ENCODE data around the gene SHISA5. TPM values are rescaled to one million over a fixed set of nuclear protein-coding genes. Genes with fewer than 3 reads are reported as not detected.

Gene SHISA5
- total RNA-seq, 4 donors from 2014 or later, result 60.1 to 98.0 (median 87.3) TPM

- Histone ChIP-seq H3K9me3 (no peaks in the 10 kb centered on the region), H3K27me3 (no peaks in the 10 kb centered on the region), H3K27ac (no peak overlapping the region), H3K36me3 (peaks cover 80% of the 10 kb centered on the region), H3K4me1 (peaks cover 38% of the 10 kb centered on the region), H3K4me3 (no peak overlapping the region)
- WGBS, result 85% methylated on average over 13 of the region's 14 CpGs
- no peak for DNase-seq (ENCODE audit: low spot score in 2 of 2)
- no peak for TF ChIP-seq POLR2A (IDR thresholded peaks at IDR 0.05)
- no peak for TF ChIP-seq CTCF (IDR thresholded peaks at IDR 0.05)
- no peak for TF ChIP-seq EP300 (IDR thresholded peaks at IDR 0.05)
- TF ChIP-seq POLR2AphosphoS5 (IDR thresholded peaks at IDR 0.05), result no peak
These were observed 83.4 kb downstream of the SHISA5 start for GRCh38 chr3:48420561-48420960.

DNA sequence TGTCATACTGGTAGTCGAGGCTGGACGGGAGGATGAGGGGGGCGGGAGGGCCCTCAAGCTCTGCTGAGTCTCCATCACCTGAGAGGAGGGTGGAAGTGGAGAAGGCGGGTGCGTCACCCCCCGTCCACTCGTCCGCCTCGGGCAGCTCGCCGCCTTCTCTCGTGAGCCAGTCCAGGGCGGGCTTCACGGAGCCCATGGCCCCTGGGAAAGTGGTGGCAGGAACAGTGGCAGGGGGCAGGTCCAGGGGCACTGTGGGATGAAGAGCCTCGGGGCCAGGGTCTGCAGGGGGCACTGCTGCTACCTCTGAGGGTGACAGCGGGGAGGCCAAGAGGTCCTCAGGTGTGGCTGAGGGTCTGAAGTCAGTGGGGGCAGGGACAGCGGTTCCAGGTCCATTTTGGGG lies 84.4 kb downstream of the SHISA5 start:
- Histone ChIP-seq H3K4me3 (no peak overlapping the region), H3K36me3 (peaks cover 90% of the 10 kb centered on the region), H3K27ac (no peak overlapping the region), H3K27me3 (no peaks in the 10 kb centered on the region), H3K9me3 (no peaks in the 10 kb centered on the region), H3K4me1 (peaks cover 29% of the 10 kb centered on the region)
- 89% methylated on average over 16 of the region's 17 CpGs for WGBS
- TF ChIP-seq POLR2A (IDR thresholded peaks at IDR 0.05), result no peak
- no peak for TF ChIP-seq POLR2AphosphoS5 (IDR thresholded peaks at IDR 0.05)
- no peak for TF ChIP-seq CTCF (IDR thresholded peaks at IDR 0.05)
- no peak for TF ChIP-seq EP300 (IDR thresholded peaks at IDR 0.05)
- no peak for DNase-seq (ENCODE audit: low spot score in 2 of 2)

DNA sequence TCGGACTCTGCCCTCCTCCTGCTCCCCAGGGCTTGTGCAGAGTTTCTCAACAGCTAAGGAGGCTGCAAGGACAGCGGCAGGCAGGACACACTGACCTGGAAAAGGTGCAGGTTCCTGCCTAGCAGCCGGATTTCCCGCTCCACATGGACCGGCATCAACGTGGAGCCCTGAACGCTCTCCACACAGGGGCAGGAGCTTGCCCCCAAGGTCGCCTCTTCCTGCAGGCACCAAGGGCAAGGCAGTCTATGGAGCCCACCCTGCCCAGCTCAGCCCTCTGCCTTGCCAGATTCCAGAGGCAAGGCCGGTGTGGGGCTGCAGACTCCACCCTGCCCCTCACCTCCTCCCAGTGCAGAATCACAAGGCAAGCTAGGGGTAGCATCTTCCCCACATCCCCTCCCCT lies 84.8 kb downstream of the SHISA5 start:
- Histone ChIP-seq H3K36me3 (peaks cover 94% of the 10 kb centered on the region), H3K4me1 (peaks cover 29% of the 10 kb centered on the region), H3K27me3 (no peaks in the 10 kb centered on the region), H3K4me3 (no peak overlapping the region), H3K27ac (no peak overlapping the region), H3K9me3 (no peaks in the 10 kb centered on the region)
- no CpG with 5 or more reads among the region's 9 CpGs for WGBS
- DNase-seq (ENCODE audit: low spot score in 2 of 2), result no peak
- TF ChIP-seq POLR2A (IDR thresholded peaks at IDR 0.05) (no peak), EP300 (IDR thresholded peaks at IDR 0.05) (no peak), CTCF (IDR thresholded peaks at IDR 0.05) (no peak), POLR2AphosphoS5 (IDR thresholded peaks at IDR 0.05) (no peak)

- Histone ChIP-seq H3K4me3 (no peak overlapping the region), H3K36me3 (peaks cover 91% of the 10 kb centered on the region), H3K4me1 (peaks cover 28% of the 10 kb centered on the region), H3K27me3 (no peaks in the 10 kb centered on the region), H3K27ac (no peak overlapping the region), H3K9me3 (no peaks in the 10 kb centered on the region)
- TF ChIP-seq POLR2A (IDR thresholded peaks at IDR 0.05) (no peak), CTCF (IDR thresholded peaks at IDR 0.05) (no peak), EP300 (IDR thresholded peaks at IDR 0.05) (no peak), POLR2AphosphoS5 (IDR thresholded peaks at IDR 0.05) (no peak)
- 95% methylated on average over 4 of the region's 9 CpGs for WGBS
- no peak for DNase-seq (ENCODE audit: low spot score in 2 of 2)
These were observed 85.3 kb downstream of the SHISA5 start for GRCh38 chr3:48418651-48419050.

GRCh38 chr3:48418140-48418539 lies 85.8 kb downstream of the SHISA5 start:
- WGBS, result 90% methylated on average over 10 of the region's 17 CpGs

More at GRCh38 chr3:48418140-48418539, 85.8 kb downstream of the SHISA5 start:
- Histone ChIP-seq H3K27me3 (no peaks in the 10 kb centered on the region), H3K27ac (no peak overlapping the region), H3K36me3 (peaks cover 90% of the 10 kb centered on the region), H3K4me3 (no peak overlapping the region), H3K4me1 (peaks cover 28% of the 10 kb centered on the region), H3K9me3 (no peaks in the 10 kb centered on the region)
- no peak for DNase-seq (ENCODE audit: low spot score in 2 of 2)
- no peak for TF ChIP-seq CTCF (IDR thresholded peaks at IDR 0.05)
- TF ChIP-seq POLR2AphosphoS5 (IDR thresholded peaks at IDR 0.05), result no peak
- TF ChIP-seq POLR2A (IDR thresholded peaks at IDR 0.05), result no peak
- TF ChIP-seq EP300 (IDR thresholded peaks at IDR 0.05), result no peak

Other genes with a start within 250 kb of the SHISA5 start
- gene NME6, start 202.8 kb downstream of the SHISA5 start, total RNA-seq, result 10 to 100 TPM; 16.9 to 27.6 (median 20.6) TPM
- gene SPINK8, start 170.5 kb downstream of the SHISA5 start, total RNA-seq, result not detected
- gene FBXW12, start 132.0 kb downstream of the SHISA5 start, total RNA-seq, result not detected
- 100 to 1,000 TPM; 188 to 384 (median 220) TPM for gene PLXNB1, start 74.1 kb downstream of the SHISA5 start, total RNA-seq
- gene CCDC51, start 64.1 kb downstream of the SHISA5 start, total RNA-seq, result 10 to 100 TPM in 3 of 4 donors, 1 to 10 TPM in 1; 6.4 to 18.7 (median 13.6) TPM
- 100 to 1,000 TPM; 122 to 281 (median 190) TPM for gene TMA7, start 63.9 kb downstream of the SHISA5 start, total RNA-seq
- 10 to 100 TPM in 2 of 4 donors, 1 to 10 TPM in 2; 8.7 to 12.7 (median 10.2) TPM for gene ATRIP, start 57.4 kb downstream of the SHISA5 start, total RNA-seq
- gene PFKFB4, start 52.6 kb upstream of the SHISA5 start, total RNA-seq, result 10 to 100 TPM in 1 of 4 donors, 1 to 10 TPM in 3; 3.6 to 12.7 (median 8.3) TPM
- gene UCN2, start 59.6 kb upstream of the SHISA5 start, total RNA-seq, result 10 to 100 TPM; 10.1 to 23.7 (median 18.0) TPM
- gene COL7A1, start 91.2 kb upstream of the SHISA5 start, total RNA-seq, result 100 to 1,000 TPM; 287 to 596 (median 348) TPM
- 100 to 1,000 TPM; 294 to 337 (median 319) TPM for gene UQCRC1, start 105.5 kb upstream of the SHISA5 start, total RNA-seq
- not detected for gene TMEM89, start 117.6 kb upstream of the SHISA5 start, total RNA-seq
- 10 to 100 TPM; 14.0 to 29.4 (median 24.1) TPM for gene SLC26A6, start 131.3 kb upstream of the SHISA5 start, total RNA-seq
- 1 to 10 TPM; 1.6 to 3.2 (median 2.0) TPM for gene CELSR3, start 158.7 kb upstream of the SHISA5 start, total RNA-seq
- gene NCKIPSD, start 181.7 kb upstream of the SHISA5 start, total RNA-seq, result 10 to 100 TPM; 34.8 to 59.2 (median 44.9) TPM
- 100 to 1,000 TPM; 169 to 269 (median 246) TPM for gene IP6K2, start 213.0 kb upstream of the SHISA5 start, total RNA-seq